Non-pigmented ciliary epithelial cell (primary cell): ENCODE results near the gene CDY2B.
"Not testable (repeated sequence)": the region's sequence is repeated elsewhere in the genome, so short reads cannot be mapped to it uniquely, and the experiment has no call there.

ENCODE experiments used
- DNase-seq: peaks from one replicate; pipeline ENCODE4 v3.0.0-alpha.2; 2010; ENCODE audit warnings: low read depth

The CDY2B gene

GRCh38 chrY:17880120-17880519 is at the start of gene CDY2B:
Gene CDY2B (minus strand): TSS chrY:17880220. CDS start chrY:17879892, 328 bp downstream.
- not testable (repeated sequence) for DNase-seq

GRCh38 chrY:17908009-17908408 is 28.0 kb upstream of the CDY2B start:
- not testable (repeated sequence) for DNase-seq

GRCh38 chrY:17907351-17907750 is 27.3 kb upstream of the CDY2B start:
- DNase-seq, result not testable (repeated sequence)

- DNase-seq, result not testable (repeated sequence)
These were observed 1.7 kb upstream of the CDY2B start for GRCh38 chrY:17881697-17882096.

- DNase-seq, result not testable (repeated sequence)
These were observed 3.3 kb downstream of the CDY2B start for GRCh38 chrY:17876767-17877166.

- not testable (repeated sequence) for DNase-seq
These were observed 4.6 kb downstream of the CDY2B start for GRCh38 chrY:17875401-17875800.

- DNase-seq, result not testable (repeated sequence)
These were observed 8.7 kb downstream of the CDY2B start for GRCh38 chrY:17871194-17871903.

- DNase-seq, result not testable (repeated sequence)
These were observed 9.3 kb downstream of the CDY2B start for GRCh38 chrY:17870737-17871136.

GRCh38 chrY:17867850-17868249 is 12.2 kb downstream of the CDY2B start:
- DNase-seq, result not testable (repeated sequence)

- DNase-seq, result not testable (repeated sequence)
These were observed 19.4 kb downstream of the CDY2B start for GRCh38 chrY:17860634-17861033.

GRCh38 chrY:17856963-17857848 is 22.8 kb downstream of the CDY2B start:
- DNase-seq, result not testable (repeated sequence)

GRCh38 chrY:17856508-17856907 is 23.5 kb downstream of the CDY2B start:
- DNase-seq, result not testable (repeated sequence)

- not testable (repeated sequence) for DNase-seq
These were observed 30.9 kb downstream of the CDY2B start for GRCh38 chrY:17849131-17849530.

- not testable (repeated sequence) for DNase-seq
These were observed 47.9 kb downstream of the CDY2B start for GRCh38 chrY:17832149-17832548.
